ENCODE results near the gene MAD1L1. TPM values are rescaled to one million over a fixed set of nuclear protein-coding genes. Genes with fewer than 3 reads are reported as not detected.

Gene MAD1L1
- total RNA-seq, 4 donors from 2014 or later = 8.0 to 52.7 (median 26.7) TPM

- intact Hi-C loops (cut with DNase I; ENCODE audit: low total_unique reads) = no loop called here
- Histone ChIP-seq H3K36me3 (no peaks in the 10 kb centered on the region), H3K27ac (no peak overlapping the region), H3K9me3 (no peaks in the 10 kb centered on the region), H3K4me1 (no peaks in the 10 kb centered on the region), H3K4me3 (no peak overlapping the region), H3K27me3 (no peaks in the 10 kb centered on the region)
- no peak for DNase-seq
- in situ Hi-C loops (cut with MboI; ENCODE audit: low pct_ligation_motif_present in 1 of 4, low pct_unique_long_range_greater_than_20kb in 1 of 4, low sequenced_read_pairs in 3 of 4) = no loop called here
- 98% methylated on average over 25 of the region's 25 CpGs; no CpG with 5 or more reads in 1 of the 2 donors for WGBS, 2 donors (ENCODE audit: low coverage in 1 of 2)
- no peak for TF ChIP-seq POLR2A (IDR thresholded peaks at IDR 0.05)
- no peak for TF ChIP-seq CTCF (IDR thresholded peaks at IDR 0.05)
- TF ChIP-seq EP300 (IDR thresholded peaks at IDR 0.05; ENCODE audit: low read depth) = no peak
- no peak for TF ChIP-seq POLR2AphosphoS5 (IDR thresholded peaks at IDR 0.05)
Observed at GRCh38 chr7:1918881-1919525, 313.7 kb downstream of the MAD1L1 start.

GRCh38 chr7:1918063-1918645 lies 314.6 kb downstream of the MAD1L1 start:
- intact Hi-C loops (cut with DNase I; ENCODE audit: low total_unique reads) = no loop called here
- H3K27me3 ChIP-seq = no peaks in the 10 kb centered on the region
- WGBS, 2 donors (ENCODE audit: low coverage in 1 of 2) = 96% methylated on average over 22 of the region's 23 CpGs; no CpG with 5 or more reads in 1 of the 2 donors
- DNase-seq = no peak
- H3K9me3 ChIP-seq = no peaks in the 10 kb centered on the region
- peaks cover 0 to 5% (median 1%) of the 10 kb centered on the region in 4 donors for H3K4me1 ChIP-seq
- TF ChIP-seq EP300 (IDR thresholded peaks at IDR 0.05; ENCODE audit: low read depth) = no peak
- no peak for TF ChIP-seq CTCF (IDR thresholded peaks at IDR 0.05)
- TF ChIP-seq POLR2AphosphoS5 (IDR thresholded peaks at IDR 0.05) = no peak
- TF ChIP-seq POLR2A (IDR thresholded peaks at IDR 0.05) = no peak
- in situ Hi-C loops (cut with MboI; ENCODE audit: low pct_ligation_motif_present in 1 of 4, low pct_unique_long_range_greater_than_20kb in 1 of 4, low sequenced_read_pairs in 3 of 4) = no loop called here
- H3K36me3 ChIP-seq = no peaks in the 10 kb centered on the region
- H3K27ac ChIP-seq = no peak overlapping the region
- H3K4me3 ChIP-seq = no peak overlapping the region

- in situ Hi-C loops (cut with MboI; ENCODE audit: low pct_ligation_motif_present in 1 of 4, low pct_unique_long_range_greater_than_20kb in 1 of 4, low sequenced_read_pairs in 3 of 4) (no loop called here), intact Hi-C loops (cut with DNase I; ENCODE audit: low total_unique reads) (no loop called here)
- no peaks in the 10 kb centered on the region for H3K9me3 ChIP-seq
- H3K27me3 ChIP-seq = no peaks in the 10 kb centered on the region
- H3K36me3 ChIP-seq = no peaks in the 10 kb centered on the region
- WGBS, 2 donors (ENCODE audit: low coverage in 1 of 2) = 89% methylated on average over 28 of the region's 31 CpGs; no CpG with 5 or more reads in 1 of the 2 donors
- no peak for TF ChIP-seq POLR2AphosphoS5 (IDR thresholded peaks at IDR 0.05)
- no peak for TF ChIP-seq POLR2A (IDR thresholded peaks at IDR 0.05)
- TF ChIP-seq CTCF (IDR thresholded peaks at IDR 0.05) = no peak
- TF ChIP-seq EP300 (IDR thresholded peaks at IDR 0.05; ENCODE audit: low read depth) = no peak
- no peak overlapping the region for H3K4me3 ChIP-seq
- peaks cover 0 to 9% (median 6%) of the 10 kb centered on the region in 4 donors for H3K4me1 ChIP-seq
- no peak overlapping the region for H3K27ac ChIP-seq
- no peak for DNase-seq
Observed at GRCh38 chr7:1917221-1918062, 315.3 kb downstream of the MAD1L1 start.

GRCh38 chr7:1916601-1916970 lies 316.2 kb downstream of the MAD1L1 start:
- Histone ChIP-seq H3K27me3 (no peaks in the 10 kb centered on the region), H3K4me1 (peaks cover 0 to 9% (median 6%) of the 10 kb centered on the region in 4 donors), H3K9me3 (no peaks in the 10 kb centered on the region), H3K4me3 (no peak overlapping the region), H3K27ac (no peak overlapping the region), H3K36me3 (no peaks in the 10 kb centered on the region)
- DNase-seq = no peak
- in situ Hi-C loops (cut with MboI; ENCODE audit: low pct_ligation_motif_present in 1 of 4, low pct_unique_long_range_greater_than_20kb in 1 of 4, low sequenced_read_pairs in 3 of 4) = no loop called here
- TF ChIP-seq POLR2AphosphoS5 (IDR thresholded peaks at IDR 0.05) = no peak
- no peak for TF ChIP-seq CTCF (IDR thresholded peaks at IDR 0.05)
- no peak for TF ChIP-seq EP300 (IDR thresholded peaks at IDR 0.05; ENCODE audit: low read depth)
- TF ChIP-seq POLR2A (IDR thresholded peaks at IDR 0.05) = no peak
- intact Hi-C loops (cut with DNase I; ENCODE audit: low total_unique reads) = no loop called here
- 97% methylated on average over 15 of the region's 16 CpGs; no CpG with 5 or more reads in 1 of the 2 donors for WGBS, 2 donors (ENCODE audit: low coverage in 1 of 2)
